ENCODE results near the gene CPEB2. TPM values are rescaled to one million over a fixed set of nuclear protein-coding genes. Genes with fewer than 3 reads are reported as not detected.

CPEB2 gene
- 5.5 TPM for polyA plus RNA-seq (2012; ENCODE audit: missing spikeins)

- peak; percentile 69 for DNase-seq (ENCODE audit: insufficient read length)
- peak; percentile 95 for TF ChIP-seq POLR2AphosphoS5 (IDR thresholded peaks at IDR 0.05; ENCODE audit: low read depth, low read length)
- TF ChIP-seq POLR2A (IDR thresholded peaks at IDR 0.05; ENCODE audit: low read depth, low read length): peak; percentile 93
- TF ChIP-seq TAF1 (IDR thresholded peaks at IDR 0.05; ENCODE audit: borderline replicate concordance, low read depth, low read length): peak; percentile 42; the same call in 1 of the 2 replicates
- peak; percentile 100 for FAIRE-seq
These were observed at the start of gene CPEB2 for GRCh38 chr4:15001869-15002658. CPEB2 (plus strand) TSS chr4:15002481; CDS start chr4:15002674, 193 bp downstream.

- FAIRE-seq: no peak
- no peak for TF ChIP-seq POLR2A (IDR thresholded peaks at IDR 0.05; ENCODE audit: low read depth, low read length)
- no peak for TF ChIP-seq TAF1 (IDR thresholded peaks at IDR 0.05; ENCODE audit: borderline replicate concordance, low read depth, low read length)
- no peak for DNase-seq (ENCODE audit: insufficient read length)
These were observed 43.8 kb upstream of the CPEB2 start for GRCh38 chr4:14958436-14958835.

GRCh38 chr4:14961292-14961691 lies 41.0 kb upstream of the CPEB2 start:
- FAIRE-seq: no peak
- TF ChIP-seq POLR2AphosphoS5 (IDR thresholded peaks at IDR 0.05; ENCODE audit: low read depth, low read length) (no peak), TAF1 (IDR thresholded peaks at IDR 0.05; ENCODE audit: borderline replicate concordance, low read depth, low read length) (no peak), POLR2A (IDR thresholded peaks at IDR 0.05; ENCODE audit: low read depth, low read length) (no peak)

GRCh38 chr4:14965071-14965470 lies 37.2 kb upstream of the CPEB2 start:
- DNase-seq (ENCODE audit: insufficient read length) (no peak), FAIRE-seq (no peak)
- TF ChIP-seq POLR2AphosphoS5 (IDR thresholded peaks at IDR 0.05; ENCODE audit: low read depth, low read length): no peak
- TF ChIP-seq TAF1 (IDR thresholded peaks at IDR 0.05; ENCODE audit: borderline replicate concordance, low read depth, low read length): no peak
- TF ChIP-seq POLR2A (IDR thresholded peaks at IDR 0.05; ENCODE audit: low read depth, low read length): no peak

More at GRCh38 chr4:14961292-14961691, 41.0 kb upstream of the CPEB2 start:
- no peak for DNase-seq (ENCODE audit: insufficient read length)

- no peak for TF ChIP-seq TAF1 (IDR thresholded peaks at IDR 0.05; ENCODE audit: borderline replicate concordance, low read depth, low read length)
- DNase-seq (ENCODE audit: insufficient read length) (no peak), FAIRE-seq (no peak)
These were observed 34.3 kb upstream of the CPEB2 start for GRCh38 chr4:14967982-14968381.

GRCh38 chr4:14977830-14978229 lies 24.5 kb upstream of the CPEB2 start:
- no peak for FAIRE-seq
- TF ChIP-seq TAF1 (IDR thresholded peaks at IDR 0.05; ENCODE audit: borderline replicate concordance, low read depth, low read length) (no peak), POLR2A (IDR thresholded peaks at IDR 0.05; ENCODE audit: low read depth, low read length) (no peak)

GRCh38 chr4:14984448-14984847 lies 17.8 kb upstream of the CPEB2 start:
- FAIRE-seq: no peak
- DNase-seq (ENCODE audit: insufficient read length): no peak
- TF ChIP-seq POLR2AphosphoS5 (IDR thresholded peaks at IDR 0.05; ENCODE audit: low read depth, low read length) (no peak), POLR2A (IDR thresholded peaks at IDR 0.05; ENCODE audit: low read depth, low read length) (no peak), TAF1 (IDR thresholded peaks at IDR 0.05; ENCODE audit: borderline replicate concordance, low read depth, low read length) (no peak)

More at GRCh38 chr4:14977830-14978229, 24.5 kb upstream of the CPEB2 start:
- DNase-seq (ENCODE audit: insufficient read length): no peak

GRCh38 chr4:14985161-14985560 lies 17.1 kb upstream of the CPEB2 start:
- no peak for TF ChIP-seq POLR2AphosphoS5 (IDR thresholded peaks at IDR 0.05; ENCODE audit: low read depth, low read length)
- DNase-seq (ENCODE audit: insufficient read length) (no peak), FAIRE-seq (no peak)

- FAIRE-seq (no peak), DNase-seq (ENCODE audit: insufficient read length) (no peak)
- TF ChIP-seq POLR2AphosphoS5 (IDR thresholded peaks at IDR 0.05; ENCODE audit: low read depth, low read length) (no peak), POLR2A (IDR thresholded peaks at IDR 0.05; ENCODE audit: low read depth, low read length) (no peak), TAF1 (IDR thresholded peaks at IDR 0.05; ENCODE audit: borderline replicate concordance, low read depth, low read length) (no peak)
These were observed 16.4 kb upstream of the CPEB2 start for GRCh38 chr4:14985843-14986242.

GRCh38 chr4:14987054-14987453 lies 15.2 kb upstream of the CPEB2 start:
- DNase-seq (ENCODE audit: insufficient read length): no peak
- FAIRE-seq: no peak
- TF ChIP-seq TAF1 (IDR thresholded peaks at IDR 0.05; ENCODE audit: borderline replicate concordance, low read depth, low read length): no peak

GRCh38 chr4:14990484-14990883 lies 11.8 kb upstream of the CPEB2 start:
- DNase-seq (ENCODE audit: insufficient read length) (no peak), FAIRE-seq (no peak)
- TF ChIP-seq TAF1 (IDR thresholded peaks at IDR 0.05; ENCODE audit: borderline replicate concordance, low read depth, low read length) (no peak), POLR2AphosphoS5 (IDR thresholded peaks at IDR 0.05; ENCODE audit: low read depth, low read length) (no peak), POLR2A (IDR thresholded peaks at IDR 0.05; ENCODE audit: low read depth, low read length) (no peak)

- DNase-seq (ENCODE audit: insufficient read length) (no peak), FAIRE-seq (no peak)
- TF ChIP-seq TAF1 (IDR thresholded peaks at IDR 0.05; ENCODE audit: borderline replicate concordance, low read depth, low read length) (no peak), POLR2AphosphoS5 (IDR thresholded peaks at IDR 0.05; ENCODE audit: low read depth, low read length) (no peak), POLR2A (IDR thresholded peaks at IDR 0.05; ENCODE audit: low read depth, low read length) (no peak)
These were observed 8.0 kb upstream of the CPEB2 start for GRCh38 chr4:14994242-14994641.

Measured in GM12892 (cell line).